GM19043 (cell line): ENCODE data around the gene ZNF335.
A peak's percentile ranks its signal among the peaks of the same experiment; 100 is the strongest.

ENCODE experiments used
- ATAC-seq: cut with Tn5 transposase; IDR thresholded peaks from one replicate; pipeline ENCODE4 v1.9.1; 2021; ENCODE audit warnings: low read depth; ENCODE audit not compliant: unreplicated experiment

ZNF335 gene

GRCh38 chr20:45971675-45972499 is at the start of gene ZNF335:
Gene ZNF335, minus strand, starts transcription at chr20:45972203. Its CDS starts 793 bp downstream, at chr20:45971410.
- ATAC-seq, result peak; percentile 49

GRCh38 chr20:46020555-46020954 is 48.6 kb upstream of the ZNF335 start:
- no peak for ATAC-seq

GRCh38 chr20:46018611-46019010 is 46.6 kb upstream of the ZNF335 start:
- ATAC-seq, result no peak

- ATAC-seq, result no peak
Observed at GRCh38 chr20:46018112-46018511, 46.1 kb upstream of the ZNF335 start.

- no peak for ATAC-seq
Observed at GRCh38 chr20:46017272-46017671, 45.3 kb upstream of the ZNF335 start.

- no peak for ATAC-seq
Observed at GRCh38 chr20:46014517-46015396, 42.8 kb upstream of the ZNF335 start.

GRCh38 chr20:46013829-46014516 is 42.0 kb upstream of the ZNF335 start:
- peak; percentile 74 for ATAC-seq

- ATAC-seq, result no peak
Observed at GRCh38 chr20:46013322-46013828, 41.4 kb upstream of the ZNF335 start.

GRCh38 chr20:46012921-46013320 is 40.9 kb upstream of the ZNF335 start:
- ATAC-seq, result no peak

GRCh38 chr20:46011631-46012482 is 39.9 kb upstream of the ZNF335 start:
- ATAC-seq, result no peak

GRCh38 chr20:46010491-46011391 is 38.7 kb upstream of the ZNF335 start:
- no peak for ATAC-seq

GRCh38 chr20:46009816-46010215 is 37.8 kb upstream of the ZNF335 start:
- ATAC-seq, result no peak

GRCh38 chr20:46007671-46008070 is 35.7 kb upstream of the ZNF335 start:
- no peak for ATAC-seq

- no peak for ATAC-seq
Observed at GRCh38 chr20:46006964-46007363, 35.0 kb upstream of the ZNF335 start.

GRCh38 chr20:46006022-46006705 is 34.2 kb upstream of the ZNF335 start:
- ATAC-seq, result no peak

- no peak for ATAC-seq
Observed at GRCh38 chr20:46004889-46005473, 33.0 kb upstream of the ZNF335 start.

- ATAC-seq, result no peak
Observed at GRCh38 chr20:46004187-46004586, 32.2 kb upstream of the ZNF335 start.

- ATAC-seq, result no peak
Observed at GRCh38 chr20:46002008-46002407, 30.0 kb upstream of the ZNF335 start.
